IPS DF 19.7 (cell line): Measurements from ENCODE around the gene APEX1.
"Not testable (repeated sequence)": the region's sequence is repeated elsewhere in the genome, so short reads cannot be mapped to it uniquely, and the experiment has no call there.

Source experiments
- DNase-seq: peaks from one replicate; pipeline ENCODE4 v3.0.0-alpha.2; 2013; ENCODE audit warnings: low read depth, low spot score

Gene APEX1

DNA sequence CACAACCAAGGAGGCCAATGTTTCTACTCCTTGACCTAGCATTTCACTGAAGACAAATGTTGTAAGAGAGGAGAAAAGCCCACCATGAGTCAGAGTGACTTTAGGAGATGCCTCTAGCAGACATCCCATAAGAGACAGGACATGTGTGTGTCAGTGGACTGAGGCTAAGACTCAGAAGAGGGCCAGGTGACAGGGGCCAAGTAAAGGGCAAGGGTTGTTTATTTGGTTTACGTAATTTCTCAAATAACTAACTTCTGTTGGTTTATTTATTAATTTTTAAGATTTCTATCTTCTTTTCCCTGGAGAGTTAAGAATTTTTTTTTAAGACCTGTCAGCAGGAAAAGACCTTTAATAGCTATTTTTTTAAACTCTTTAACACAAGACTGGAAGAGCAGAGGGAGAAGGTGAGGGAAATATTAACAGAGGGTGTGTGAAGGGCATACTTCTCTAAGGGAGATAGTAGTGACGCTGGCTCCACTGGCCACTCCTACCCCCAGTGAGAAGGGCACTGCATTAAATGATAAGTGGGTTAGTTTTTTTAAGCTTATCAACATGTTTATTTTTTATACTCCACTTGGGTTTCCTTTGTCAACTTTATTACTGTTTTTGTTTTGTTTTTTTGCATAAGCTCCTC is 17.6 kb downstream of the APEX1 start:
- DNase-seq, result no peak

DNA sequence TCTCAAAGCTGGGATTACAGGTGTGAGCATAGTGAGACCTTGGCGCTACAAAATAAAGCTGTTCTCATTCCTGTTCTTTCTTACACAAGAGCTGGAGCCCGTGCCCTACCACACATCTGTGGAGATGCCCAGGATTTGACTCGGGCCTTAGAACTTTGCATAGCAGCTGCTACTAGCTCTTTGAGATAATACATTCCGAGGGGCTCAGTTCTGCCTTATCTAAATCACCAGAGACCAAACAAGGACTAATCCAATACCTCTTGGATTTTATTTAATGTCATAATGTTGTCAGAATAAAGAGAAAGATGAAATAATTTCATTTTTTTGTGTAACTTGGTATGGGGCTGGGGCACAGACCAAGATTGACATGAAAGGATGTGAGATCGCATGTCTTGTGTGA is 21.8 kb downstream of the APEX1 start:
- no peak for DNase-seq

DNA sequence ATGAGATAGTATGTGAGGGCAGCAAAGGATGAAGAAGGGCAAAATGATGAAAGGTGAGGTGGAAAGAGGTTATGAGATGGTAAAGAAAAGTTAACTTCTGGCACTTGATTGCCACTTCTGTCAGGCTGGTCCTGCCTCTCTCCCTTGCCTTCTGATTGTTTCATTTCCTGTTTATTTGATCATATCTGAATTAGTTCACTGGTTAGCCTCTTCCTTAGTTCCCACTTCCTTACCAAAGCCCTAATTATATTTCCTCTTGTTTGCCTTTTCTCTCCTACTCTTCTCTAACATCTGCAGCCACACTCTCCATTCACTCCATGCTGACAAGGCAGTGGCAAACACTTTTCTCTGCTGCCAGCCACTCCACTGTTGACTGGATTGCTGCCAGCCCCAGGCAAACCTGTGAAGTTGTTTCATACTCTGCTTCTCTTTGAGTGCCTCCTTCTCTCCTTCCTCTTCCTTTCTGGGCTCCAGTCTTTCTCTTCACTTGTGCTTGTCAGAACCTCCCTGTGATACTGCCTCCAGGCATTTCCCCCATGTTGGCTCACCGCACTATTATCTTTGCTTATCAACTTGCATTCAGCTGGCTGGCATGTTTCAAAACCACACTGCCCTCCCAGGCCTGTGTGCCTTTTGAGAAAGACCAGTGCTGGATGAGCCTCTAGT is 22.3 kb downstream of the APEX1 start:
- DNase-seq, result no peak

DNA sequence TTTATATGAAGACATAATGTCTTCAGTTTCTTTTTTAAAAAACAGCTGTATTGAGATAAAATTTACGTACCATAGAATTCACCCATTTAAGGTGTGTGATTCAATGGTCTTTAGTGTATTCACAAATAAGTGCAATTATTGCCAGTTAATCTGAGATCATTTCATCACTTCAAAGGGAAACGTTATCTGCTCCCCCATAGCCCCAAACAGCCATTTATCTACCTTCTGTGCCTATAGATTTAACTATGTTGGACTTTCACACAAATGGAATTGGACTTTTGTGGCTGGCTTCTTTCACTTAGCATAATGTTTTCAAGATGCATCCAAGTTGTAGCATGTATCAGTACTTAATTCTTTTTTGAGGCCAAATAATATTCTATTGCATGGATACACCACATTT is 23.9 kb downstream of the APEX1 start:
- DNase-seq, result no peak

DNA sequence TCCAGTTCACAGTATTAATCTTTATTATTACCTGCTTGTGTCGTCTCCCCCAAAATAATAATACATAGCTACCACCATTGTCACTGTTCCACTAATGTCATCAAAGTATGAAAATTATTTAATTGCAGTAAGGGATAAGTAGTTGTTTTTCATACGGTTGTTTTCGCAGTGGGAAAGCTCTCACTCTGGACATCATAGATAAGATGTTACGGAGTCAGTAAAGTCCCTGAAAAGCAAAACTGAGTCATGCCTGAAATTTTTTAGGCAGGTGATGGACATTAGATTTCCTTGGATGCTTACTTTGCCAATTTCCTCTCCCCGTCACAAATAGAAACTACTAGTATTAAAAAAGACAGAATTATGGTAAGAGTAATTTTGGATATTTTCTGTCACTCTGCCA is 27.4 kb downstream of the APEX1 start:
- DNase-seq, result no peak

DNA sequence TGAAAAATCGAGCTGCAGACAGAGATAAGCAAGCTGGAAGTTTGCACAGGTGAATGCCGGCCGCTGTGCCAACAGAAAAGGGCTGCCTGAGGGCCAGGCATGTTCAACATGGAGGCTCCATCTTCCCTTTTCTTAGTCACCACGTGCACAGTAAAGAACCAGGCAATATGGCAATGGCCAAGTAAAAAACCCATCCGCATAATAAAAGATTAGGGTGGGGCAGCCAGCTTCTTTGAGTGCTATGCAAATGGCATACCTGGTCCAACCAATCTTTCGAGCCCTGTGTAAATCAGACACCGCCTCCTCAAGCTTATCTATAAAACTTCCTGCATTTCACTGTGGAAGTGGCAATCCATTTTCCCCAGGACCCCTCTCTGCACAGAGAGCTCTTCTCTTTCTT is 30.9 kb downstream of the APEX1 start:
- DNase-seq, result no peak

DNA sequence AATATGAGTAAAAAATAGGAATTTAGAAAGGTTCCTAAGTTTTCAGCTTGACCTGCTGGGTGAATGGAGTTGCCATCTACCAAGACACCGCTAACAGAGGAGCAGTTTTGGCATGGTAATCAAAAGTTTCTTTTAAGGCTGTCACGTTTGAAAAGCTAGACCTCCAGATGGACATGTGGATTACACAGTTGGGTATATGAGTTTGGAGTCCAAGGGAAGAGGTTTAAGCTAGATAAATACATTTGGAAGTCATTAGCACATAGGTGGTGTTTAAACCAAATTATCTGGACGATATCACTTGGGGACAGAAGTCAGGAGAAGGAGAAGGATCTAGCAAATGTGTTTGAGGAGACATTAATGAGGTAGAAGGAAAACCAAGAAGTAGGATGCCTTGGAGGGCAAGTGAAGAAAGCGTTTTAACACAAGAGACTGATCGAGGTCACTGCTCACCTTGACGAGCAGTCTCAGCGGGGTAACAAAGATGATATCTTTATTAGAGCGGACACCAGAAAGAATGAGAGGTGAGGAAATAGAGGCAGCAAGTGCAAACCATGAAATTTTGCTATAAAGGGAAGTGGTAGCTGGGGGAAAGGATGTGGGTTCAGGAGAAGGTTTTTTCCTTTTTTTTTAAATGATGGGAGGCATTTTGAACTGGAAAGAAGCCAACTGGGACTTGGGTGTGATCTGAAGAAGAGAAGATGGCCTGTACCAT is 31.8 kb downstream of the APEX1 start:
- DNase-seq, result no peak

DNA sequence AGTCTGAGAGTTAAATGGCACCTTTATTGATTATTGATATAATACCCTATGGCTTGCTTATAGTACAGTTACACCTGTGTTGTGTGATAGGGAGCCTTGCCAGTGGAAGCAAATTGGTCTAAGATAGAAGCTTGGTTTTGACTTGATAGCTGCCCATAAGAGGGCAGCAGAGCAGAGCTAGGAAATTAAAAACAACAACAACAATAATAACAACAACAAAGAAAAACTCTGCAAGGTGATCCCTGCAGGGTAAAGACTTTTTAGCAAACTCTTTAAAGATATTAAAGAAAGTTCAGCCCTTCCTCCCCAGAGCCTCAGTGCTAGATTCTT is 32.3 kb downstream of the APEX1 start:
- no peak for DNase-seq

DNA sequence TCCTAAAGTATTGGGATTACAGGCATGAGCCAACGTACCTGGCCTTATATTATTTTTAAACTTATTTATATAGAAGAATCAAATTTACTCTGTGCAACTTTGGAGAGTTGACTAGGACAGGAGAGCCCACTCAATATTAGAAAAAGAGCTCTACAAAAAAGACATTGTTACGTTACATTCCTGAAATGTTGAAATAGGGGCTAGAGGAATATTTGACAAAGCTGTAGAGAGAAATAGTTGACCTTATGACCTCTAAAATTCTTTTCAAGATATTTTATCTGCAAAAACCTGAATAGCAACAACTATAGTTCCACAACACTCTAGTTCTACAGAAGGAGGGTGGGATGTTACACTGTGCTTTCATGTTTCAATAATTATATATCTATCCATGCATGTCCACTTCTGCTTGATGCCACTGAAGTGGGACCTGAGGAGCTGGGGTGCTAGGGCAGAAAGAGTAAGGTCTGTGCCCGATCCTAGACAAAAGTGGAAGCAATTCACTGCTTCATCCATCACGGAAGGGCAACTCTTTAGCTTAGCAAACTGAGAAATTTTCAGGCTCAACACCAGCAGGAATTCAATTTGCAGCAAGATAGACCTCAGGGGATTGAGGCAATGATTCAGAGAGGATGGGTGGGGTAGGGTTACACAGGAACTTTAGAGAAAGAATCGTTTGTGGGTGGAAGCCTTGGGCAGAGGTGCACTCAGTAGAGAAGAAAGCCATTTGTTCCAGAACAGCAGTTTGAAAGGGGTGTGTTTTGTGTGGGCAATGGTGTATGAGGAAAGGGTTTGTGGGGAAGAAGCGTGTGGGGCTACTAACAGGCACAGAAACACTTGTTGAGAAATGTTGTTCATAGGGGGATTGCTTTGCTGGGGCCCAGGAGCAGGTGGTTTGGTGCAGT is 34.3 kb downstream of the APEX1 start:
- no peak for DNase-seq

DNA sequence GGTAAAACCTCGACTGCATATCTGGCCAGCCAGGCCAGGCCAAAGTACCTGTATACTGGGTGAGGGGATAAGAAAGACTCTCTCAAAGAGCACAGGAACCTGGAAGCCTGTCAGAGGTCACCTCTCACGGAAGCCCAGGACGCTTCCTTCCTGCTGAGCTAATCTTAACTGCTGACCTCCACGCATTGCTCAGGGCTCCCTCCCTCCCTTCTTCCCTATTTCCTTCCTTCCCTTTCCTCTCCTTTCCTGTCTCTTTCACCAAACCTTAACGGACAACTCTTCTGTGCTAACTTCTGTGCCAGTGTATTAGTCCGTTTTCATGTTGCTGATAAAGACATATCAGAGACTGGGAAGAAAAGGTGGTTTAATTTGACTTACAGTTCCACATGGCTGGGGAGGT is 35.5 kb downstream of the APEX1 start:
- no peak for DNase-seq

DNA sequence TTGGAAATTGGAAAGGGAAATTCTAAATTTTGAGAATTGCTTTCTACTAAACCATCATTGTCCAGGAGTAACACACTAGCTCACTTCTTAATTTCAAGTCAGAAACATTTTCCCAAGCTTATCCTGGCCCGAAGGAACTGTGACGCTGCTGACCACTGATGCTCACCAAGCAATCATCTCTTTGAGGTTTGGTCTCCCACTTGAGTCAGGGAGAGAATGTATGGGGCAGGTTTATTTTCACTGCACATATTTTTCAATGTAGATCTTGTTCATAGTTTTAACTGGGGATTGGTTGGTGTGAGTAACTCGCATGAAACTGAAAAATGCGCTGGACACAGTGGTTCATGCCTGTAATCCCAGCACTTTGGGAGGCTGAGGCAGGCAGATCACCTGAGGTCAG is 37.5 kb downstream of the APEX1 start:
- DNase-seq, result no peak

DNA sequence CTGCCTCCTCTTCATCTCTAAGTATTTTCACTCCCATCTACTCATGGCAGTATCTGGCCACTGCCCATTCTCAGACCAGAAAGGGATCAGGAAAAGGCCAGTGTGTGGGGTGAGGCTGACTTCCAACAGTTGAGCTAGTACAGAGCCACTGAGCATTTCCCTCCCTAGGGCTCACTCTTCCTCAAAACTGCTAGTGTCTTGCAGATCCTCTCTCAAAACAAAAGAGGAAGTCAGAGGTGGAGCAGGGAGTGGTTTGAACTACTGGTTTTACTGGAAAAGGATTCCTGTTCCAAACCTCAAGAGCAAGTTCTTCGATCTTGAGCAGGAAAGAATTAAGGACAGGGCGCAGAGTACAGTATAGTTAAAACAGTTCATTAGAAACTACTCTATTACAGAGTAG is 38.6 kb downstream of the APEX1 start:
- no peak for DNase-seq

DNA sequence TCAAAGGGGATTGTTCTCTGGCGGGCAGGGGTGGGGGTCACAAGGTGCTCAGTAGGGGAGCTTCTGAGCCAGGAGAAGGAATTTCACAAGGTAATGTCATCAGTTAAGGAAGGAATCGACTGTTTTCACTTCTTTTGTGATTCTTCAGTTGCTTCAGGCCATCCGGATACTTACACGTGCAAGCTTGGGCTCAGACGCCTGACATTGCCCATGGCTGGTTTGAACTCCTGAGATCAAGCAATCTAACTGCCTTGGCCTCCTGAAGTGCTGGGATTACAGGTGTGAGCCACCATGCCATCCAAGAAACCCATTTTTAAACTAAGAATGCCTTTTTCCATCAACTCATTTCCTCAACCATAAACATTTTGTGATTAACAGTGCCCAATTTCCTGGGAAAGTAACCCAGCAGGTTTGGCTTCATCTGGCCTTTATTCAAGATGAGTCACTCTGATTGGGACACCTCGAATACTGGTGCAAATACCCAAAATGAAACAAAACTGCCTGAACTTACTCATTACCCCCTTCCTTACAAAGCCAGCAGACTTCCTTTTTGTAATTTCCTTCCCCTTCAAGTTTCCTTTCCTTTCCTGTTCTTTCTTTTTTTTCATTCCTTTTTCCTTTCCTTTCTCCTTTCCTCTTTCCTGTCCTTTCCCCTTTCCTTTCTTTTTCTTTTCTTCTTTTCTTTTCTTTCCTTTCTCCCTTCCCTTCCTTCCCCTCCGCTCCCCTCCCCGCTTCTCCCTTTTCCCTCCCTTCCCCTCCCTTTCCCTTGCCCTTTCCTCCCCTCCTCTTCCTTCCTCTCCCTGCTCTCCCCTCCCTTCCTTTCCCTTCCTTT is 40.1 kb downstream of the APEX1 start:
- no peak for DNase-seq

DNA sequence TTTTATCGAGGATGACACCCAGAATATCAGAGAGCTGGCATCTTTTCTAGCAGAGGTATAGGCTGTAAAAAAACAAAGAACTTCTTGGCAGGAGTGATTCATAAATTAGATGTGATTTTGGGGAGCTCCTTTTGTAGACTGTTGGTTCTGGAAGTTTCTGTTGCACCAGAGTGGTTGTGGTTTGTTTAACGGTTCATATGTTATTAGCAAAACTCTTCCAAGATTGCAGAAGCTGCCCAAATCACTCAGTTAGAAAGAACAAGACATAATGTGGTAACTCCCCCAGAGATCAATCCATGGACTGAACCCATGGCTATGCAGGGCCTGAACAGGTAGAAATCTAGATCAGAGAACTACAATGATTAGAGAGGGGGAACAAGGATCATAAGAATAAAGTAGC is 43.6 kb downstream of the APEX1 start:
- no peak for DNase-seq

DNA sequence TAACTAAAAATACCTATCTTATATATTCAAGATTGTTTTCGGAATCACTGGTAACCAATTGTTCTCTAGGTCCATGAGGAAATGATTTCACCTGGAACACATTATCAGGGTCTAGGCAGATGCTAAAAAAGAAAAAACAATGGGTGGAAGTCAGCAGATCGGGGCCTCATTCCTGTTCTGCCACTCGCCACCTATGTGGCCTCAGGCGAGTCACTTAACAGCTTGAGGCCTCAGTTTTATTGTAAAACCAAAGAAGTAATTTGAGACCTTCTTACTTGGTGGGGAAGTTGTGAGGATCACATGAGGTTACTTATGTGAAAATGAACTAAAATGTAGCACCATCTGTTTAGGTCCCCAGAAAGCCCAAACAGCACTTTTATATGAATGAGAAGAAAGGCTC is 44.1 kb downstream of the APEX1 start:
- no peak for DNase-seq

DNA sequence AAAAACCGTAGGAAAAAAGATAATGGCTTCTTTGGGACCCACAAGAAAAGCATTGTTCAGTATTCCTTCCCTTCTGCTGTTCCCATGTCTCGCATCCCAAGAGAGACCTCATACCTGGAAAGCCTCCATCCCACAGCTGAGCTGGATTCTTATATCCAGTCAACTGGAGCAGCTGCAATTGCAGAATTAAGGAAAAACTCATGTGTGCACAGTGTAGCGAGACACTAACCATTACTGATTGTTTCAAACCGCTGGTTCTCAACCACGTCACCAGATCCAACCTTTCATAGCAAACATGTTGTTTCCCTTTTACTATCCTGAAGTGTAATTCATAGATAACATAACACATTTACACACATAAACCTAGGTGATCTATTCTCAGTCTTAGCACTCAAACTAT is 44.9 kb downstream of the APEX1 start:
- no peak for DNase-seq

DNA sequence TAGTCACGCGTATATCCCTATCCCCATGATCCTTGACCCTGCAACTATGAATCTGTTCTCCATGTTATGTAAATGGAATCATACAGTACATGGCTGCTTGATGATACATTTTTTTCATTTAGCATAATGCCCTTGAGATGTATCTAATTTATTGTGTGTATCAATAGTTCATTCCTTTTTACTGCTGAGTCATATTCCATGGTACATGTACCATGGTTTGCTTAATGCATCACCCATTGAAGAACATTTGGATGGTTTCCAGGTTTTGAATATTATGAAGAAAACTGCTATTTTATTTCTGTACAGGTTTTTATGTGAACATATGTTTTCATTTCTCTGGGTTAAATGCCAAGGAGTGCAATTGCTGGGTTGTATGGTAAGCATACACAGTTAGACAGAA is 46.3 kb downstream of the APEX1 start:
- DNase-seq, result no peak

DNA sequence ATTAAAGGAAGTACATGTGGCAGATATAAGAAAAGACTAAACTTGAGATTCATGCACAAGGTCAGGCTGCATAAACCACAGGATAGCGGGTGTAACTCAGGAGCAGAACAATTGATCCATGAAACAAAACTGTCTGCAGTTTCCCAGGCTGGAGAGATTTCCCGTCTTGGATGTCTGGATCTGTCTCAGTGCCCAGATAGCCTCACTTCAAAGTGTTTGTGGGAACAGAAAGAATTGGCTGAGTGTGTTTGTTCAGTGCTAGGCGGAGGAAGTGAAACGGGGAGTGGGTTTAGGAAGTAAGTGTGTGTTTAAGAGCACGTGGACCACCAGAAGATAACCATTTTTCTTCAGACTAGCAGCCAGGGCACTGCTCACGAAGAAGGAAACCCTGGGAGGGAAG is 48.9 kb downstream of the APEX1 start:
- DNase-seq, result no peak

DNA sequence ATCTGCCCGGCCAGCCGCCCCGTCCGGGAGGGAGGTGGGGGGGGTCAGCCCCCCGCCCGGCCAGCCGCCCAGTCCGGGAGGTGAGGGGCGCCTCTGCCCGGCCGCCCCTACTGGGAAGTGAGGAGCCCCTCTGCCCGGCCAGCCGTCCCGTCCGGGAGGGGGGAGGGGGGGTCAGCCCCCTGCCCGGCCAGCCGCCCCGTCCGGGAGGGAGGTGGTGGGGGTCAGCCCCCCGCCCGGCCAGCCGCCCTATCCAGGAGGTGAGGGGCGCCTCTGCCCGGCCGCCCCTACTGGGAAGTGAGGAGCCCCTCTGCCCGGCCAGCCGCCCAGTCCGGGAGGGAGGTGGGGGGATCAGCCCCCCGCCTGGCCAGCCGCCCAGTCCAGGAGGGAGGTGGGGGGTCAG is 51.2 kb downstream of the APEX1 start:
- DNase-seq, result not testable (repeated sequence)

DNA sequence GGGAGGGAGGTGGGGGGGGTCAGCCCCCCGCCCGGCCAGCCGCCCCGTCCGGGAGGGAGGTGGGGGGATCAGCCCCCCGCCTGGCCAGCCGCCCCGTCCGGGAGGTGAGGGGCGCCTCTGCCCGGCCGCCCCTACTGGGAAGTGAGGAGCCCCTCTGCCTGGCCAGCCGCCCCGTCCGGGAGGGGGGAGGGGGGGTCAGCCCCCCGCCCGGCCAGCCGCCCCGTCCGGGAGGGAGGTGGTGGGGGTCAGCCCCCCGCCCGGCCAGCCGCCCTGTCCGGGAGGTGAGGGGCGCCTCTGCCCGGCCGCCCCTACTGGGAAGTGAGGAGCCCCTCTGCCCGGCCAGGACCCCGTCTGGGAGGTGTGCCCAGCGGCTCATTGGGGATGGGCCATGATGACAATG is 51.7 kb downstream of the APEX1 start:
- not testable (repeated sequence) for DNase-seq
